CD14-positive monocyte (primary cell): ENCODE measurements around the gene C11orf91. TPM values are rescaled to one million over a fixed set of nuclear protein-coding genes. Genes with fewer than 3 reads are reported as not detected.

ENCODE experiments used
- DNase-seq, 3 donors: peaks; one replicate each; pipeline ENCODE4 v3.0.0-alpha.2; 2011 to 2022
- H2AFZ ChIP-seq: 2 replicates; pipeline ENCODE4 v1.6.0; 2012; ENCODE audit warnings: mild to moderate bottlenecking, low read depth, low read length, inconsistent platforms; ENCODE audit not compliant: insufficient read depth, poor library complexity, severe bottlenecking
- H3K27ac ChIP-seq, 2 donors: 1 replicate in 1 of 2; 2 replicates in 1 of 2; pipeline ENCODE4 v1.5.1; 2012 to 2013; ENCODE audit warnings: low read length in 2 of 2, control low read depth in 1 of 2, inconsistent platforms in 1 of 2, low read depth in 1 of 2, mild to moderate bottlenecking in 1 of 2
- H3K27me3 ChIP-seq, 2 donors: one replicate each; pipeline versions ENCODE4 v1.6.0 to v1.6.1; 2011 to 2013; ENCODE audit warnings: low read length in 2 of 2; ENCODE audit not compliant: control insufficient read depth in 2 of 2, insufficient read depth in 2 of 2
- H3K36me3 ChIP-seq, 2 donors: replicated peaks in 1 of 2; 1 replicate in 1 of 2; 2 replicates in 1 of 2; pipeline versions ENCODE4 v1.5.1 to v1.6.1; 2012 to 2013; ENCODE audit warnings: low read length in 2 of 2, control low read depth in 1 of 2, inconsistent platforms in 1 of 2, mild to moderate bottlenecking in 1 of 2; ENCODE audit not compliant: insufficient read depth in 2 of 2, control insufficient read depth in 1 of 2
- H3K4me1 ChIP-seq, 2 donors: 1 replicate in 1 of 2; 2 replicates in 1 of 2; pipeline versions ENCODE4 v1.5.1 to v1.6.1; 2012 to 2013; ENCODE audit warnings: low read length in 2 of 2, control low read depth in 1 of 2, inconsistent platforms in 1 of 2, mild to moderate bottlenecking in 1 of 2, moderate library complexity in 1 of 2; ENCODE audit not compliant: insufficient read depth in 2 of 2, control insufficient read depth in 1 of 2
- H3K4me2 ChIP-seq: replicated peaks from 2 replicates; pipeline ENCODE3; 2012; ENCODE audit warnings: low read length, moderate library complexity, mild to moderate bottlenecking; ENCODE audit not compliant: poor library complexity, severe bottlenecking; ENCODE audit errors: extremely low read depth
- H3K4me3 ChIP-seq, 3 experiments: fragments of 200-600 bp in 1 of 3; sonication (generic) in 1 of 3; replicated peaks in 1 of 3; 1 replicate in 2 of 3; 2 replicates in 1 of 3; pipeline ENCODE4 v1.5.1; 2011 to 2013; ENCODE audit warnings: low read length in 3 of 3, mild to moderate bottlenecking in 3 of 3, control low read depth in 2 of 3, low read depth in 2 of 3, inconsistent platforms in 1 of 3, moderate library complexity in 1 of 3
- H3K79me2 ChIP-seq: 2 replicates; pipeline ENCODE4 v1.6.0; 2012; ENCODE audit warnings: mild to moderate bottlenecking, control low read depth, inconsistent platforms, low read length, moderate library complexity; ENCODE audit not compliant: insufficient read depth
- H3K9ac ChIP-seq: 2 replicates; pipeline ENCODE4 v1.6.0; 2017; ENCODE audit warnings: low read length, mild to moderate bottlenecking; ENCODE audit not compliant: insufficient read depth, poor library complexity, severe bottlenecking
- H3K9me3 ChIP-seq, 2 donors: replicated peaks in 1 of 2; 1 replicate in 1 of 2; 2 replicates in 1 of 2; pipeline versions ENCODE4 v1.5.1 to v1.6.1; 2012 to 2013; ENCODE audit warnings: low read length in 2 of 2, control low read depth in 1 of 2; ENCODE audit not compliant: control insufficient read depth in 1 of 2, insufficient read depth in 1 of 2
- H4K20me1 ChIP-seq: 2 replicates; pipeline ENCODE4 v1.6.0; 2012; ENCODE audit warnings: mild to moderate bottlenecking, low read length, control low read depth, moderate library complexity; ENCODE audit not compliant: insufficient read depth
- H3K27ac Mint-ChIP-seq, 7 donors: one replicate each; pipeline ENCODE4 v1.8.0; 2020; ENCODE audit warnings: mild to moderate bottlenecking in 7 of 7, mixed read lengths in 7 of 7, moderate library complexity in 6 of 7, inconsistent platforms in 2 of 7
- H3K27me3 Mint-ChIP-seq, 3 donors: one replicate each; pipeline ENCODE4 v1.8.0; 2021 to 2022; ENCODE audit warnings: low read depth in 3 of 3, mild to moderate bottlenecking in 3 of 3, mixed read lengths in 3 of 3, moderate library complexity in 3 of 3, inconsistent platforms in 1 of 3
- H3K36me3 Mint-ChIP-seq, 2 donors: one replicate each; pipeline ENCODE4 v1.8.0; 2020; ENCODE audit warnings: mixed read lengths in 2 of 2, inconsistent platforms in 1 of 2, mild to moderate bottlenecking in 1 of 2
- H3K4me1 Mint-ChIP-seq: one replicate; pipeline ENCODE4 v1.8.0; 2020; ENCODE audit warnings: mild to moderate bottlenecking, mixed read lengths
- H3K4me3 Mint-ChIP-seq, 2 donors: one replicate each; pipeline ENCODE4 v1.8.0; 2020; ENCODE audit warnings: mild to moderate bottlenecking in 2 of 2, mixed read lengths in 2 of 2, moderate library complexity in 1 of 2
- H3K9me3 Mint-ChIP-seq, 7 donors: one replicate each; pipeline ENCODE4 v1.8.0; 2020 to 2022; ENCODE audit warnings: mixed read lengths in 7 of 7, mild to moderate bottlenecking in 6 of 7, moderate library complexity in 6 of 7, inconsistent platforms in 2 of 7
- CTCF ChIP-seq: fragments of 200-600 bp; IDR thresholded peaks from one replicate; pipeline ENCODE4 v1.8.0; 2022; ENCODE audit warnings: antibody characterized with exemption, mild to moderate bottlenecking
- WGBS: methylation state at CpG from one replicate; pipeline ENCODE4 v1.1.5; 2013; ENCODE audit warnings: missing lambda C conversion rate; ENCODE audit not compliant: insufficient coverage; 5-methylcytosine and 5-hydroxymethylcytosine counted together
- intact Hi-C, 2 donors: fragments of 100-400 bp; cut with micrococcal nuclease; formaldehyde crosslinking; loops; one replicate each; pipeline versions ENCODE4 v1.15.0 to v1.15.1; 2023
- polyA plus RNA-seq, 3 donors: library from polyadenylated mRNA; depleted of rRNA in 1 of 3; unstranded in 2 of 3; stranded (reverse) in 1 of 3; fragments of 300-500 nt in 2 of 3; fragments of >200 nt in 1 of 3; fragmentation: Illumina TruSeq in 2 of 3; gene quantifications; 1 replicate in 2 of 3; 2 replicates in 1 of 3; pipeline ENCODE4 v1.2.3, GENCODE V29; 2012 to 2021

Gene C11orf91
- polyA plus RNA-seq, 3 donors: not detected

DNA sequence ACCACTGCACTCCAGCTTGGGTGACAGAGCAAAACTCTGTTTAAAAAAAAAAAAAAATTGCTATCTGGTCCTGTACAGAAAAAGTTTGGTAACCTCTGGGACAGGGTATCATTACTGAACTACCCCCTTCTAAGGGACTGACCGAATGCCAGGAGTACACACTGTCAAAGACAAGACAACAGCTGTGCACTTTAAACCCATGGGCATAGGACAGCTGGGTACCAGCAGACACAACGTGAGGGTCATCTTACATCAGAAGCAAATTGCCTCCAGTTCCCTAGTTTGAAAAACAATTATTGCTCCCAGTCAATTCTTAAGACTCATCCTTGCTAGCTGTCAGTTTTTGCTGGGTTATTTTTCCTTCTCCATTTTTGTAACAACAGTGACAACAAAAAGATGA is 17.8 kb upstream of the C11orf91 start:
- H3K4me1 ChIP-seq: peaks cover 4 to 10% of the 10 kb centered on the region in 2 donors
- H3K36me3 ChIP-seq: no peaks in the 10 kb centered on the region
- H3K79me2 ChIP-seq: no peaks in the 10 kb centered on the region
- Mint-ChIP-seq H3K27ac (no peak overlapping the region), H3K27me3 (peaks cover 0 to 4% (median 0%) of the 10 kb centered on the region in 3 donors), H3K36me3 (peaks cover 9 to 12% of the 10 kb centered on the region in 2 donors), H3K4me1 (peaks cover 9% of the 10 kb centered on the region), H3K4me3 (no peak overlapping the region), H3K9me3 (no peaks in the 10 kb centered on the region)
- 74% methylated on average over 2 of the region's 2 CpGs for WGBS
- no peak overlapping the region for H2AFZ ChIP-seq
- H3K4me2 ChIP-seq: no peak overlapping the region
- intact Hi-C loops: no loop called here
- no peak overlapping the region for H3K9ac ChIP-seq
- H4K20me1 ChIP-seq: no peaks in the 10 kb centered on the region
- DNase-seq: no peak
- no peak for TF ChIP-seq CTCF
- no peaks in the 10 kb centered on the region for H3K27me3 ChIP-seq
- no peaks in the 10 kb centered on the region for H3K9me3 ChIP-seq
- H3K27ac ChIP-seq: no peak overlapping the region
- H3K4me3 ChIP-seq: no peak overlapping the region

DNA sequence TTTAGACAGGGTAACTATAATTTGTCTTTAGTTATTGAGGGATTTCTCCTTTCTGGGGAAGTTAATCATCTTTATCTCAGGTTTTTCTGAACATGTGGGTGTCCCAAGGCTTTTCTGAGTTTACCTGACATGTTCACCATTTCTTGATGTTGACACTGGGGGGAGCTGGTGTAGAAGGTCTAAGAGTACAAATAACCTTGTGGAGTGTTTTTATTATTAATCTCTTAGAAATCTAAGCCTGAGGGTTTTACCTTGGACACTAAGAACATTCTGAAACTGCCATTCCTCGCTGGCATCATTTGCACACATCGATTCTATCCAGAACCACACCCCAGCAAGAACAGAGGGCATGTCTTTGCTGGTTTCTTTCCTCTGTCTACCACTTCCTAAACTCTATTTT is 15.6 kb upstream of the C11orf91 start:
- Histone ChIP-seq H3K4me2 (no peak overlapping the region), H3K27ac (no peak overlapping the region), H3K9me3 (no peaks in the 10 kb centered on the region), H4K20me1 (no peaks in the 10 kb centered on the region), H3K36me3 (no peaks in the 10 kb centered on the region), H2AFZ (no peak overlapping the region), H3K4me3 (no peak overlapping the region), H3K4me1 (no peaks in the 10 kb centered on the region), H3K27me3 (no peaks in the 10 kb centered on the region), H3K79me2 (no peaks in the 10 kb centered on the region), H3K9ac (no peak overlapping the region)
- Mint-ChIP-seq H3K27me3 (peaks cover 0 to 2% (median 0%) of the 10 kb centered on the region in 3 donors), H3K4me1 (no peaks in the 10 kb centered on the region), H3K9me3 (no peaks in the 10 kb centered on the region), H3K36me3 (peaks cover 9% of the 10 kb centered on the region in 2 donors), H3K27ac (no peak overlapping the region), H3K4me3 (no peak overlapping the region)
- no CpG with 5 or more reads among the region's 2 CpGs for WGBS
- DNase-seq: no peak
- TF ChIP-seq CTCF: peak; percentile 13
- intact Hi-C loops: no loop called here
